Natural killer cell treated with Interleukin-12 subunit alpha and Interleukin-12 subunit beta and Interleukin-15 and Interleukin-18, amount 100 ng/mL, for 72 hours (primary cell): ENCODE data around the gene ZNF407. TPM values are rescaled to one million over a fixed set of nuclear protein-coding genes. Genes with fewer than 3 reads are reported as not detected.

Experiments used
- ATAC-seq, 2 donors: fragments of 150-1000 bp; cut with Tn5 transposase in 1 of 2; sonication (Bioruptor Pico), chemical (Tn5 transposase) in 1 of 2; 2 replicates each; pipeline ENCODE4 v1.10.0; 2021
- DNase-seq: peaks from one replicate; pipeline ENCODE4 v3.0.0; 2022; ENCODE audit warnings: low spot score
- H3K27ac Mint-ChIP-seq, 2 donors: 1 replicate in 1 of 2; 2 replicates in 1 of 2; pipeline ENCODE4 v1.8.0; 2022; ENCODE audit warnings: mixed read lengths in 2 of 2, mild to moderate bottlenecking in 1 of 2, moderate library complexity in 1 of 2
- H3K27me3 Mint-ChIP-seq, 2 donors: 1 replicate in 1 of 2; 2 replicates in 1 of 2; pipeline ENCODE4 v1.8.0; 2022; ENCODE audit warnings: mixed read lengths in 2 of 2
- H3K36me3 Mint-ChIP-seq: one replicate; pipeline ENCODE4 v1.8.0; 2022; ENCODE audit warnings: mixed read lengths
- H3K4me1 Mint-ChIP-seq, 2 donors: 1 replicate in 1 of 2; 2 replicates in 1 of 2; pipeline ENCODE4 v1.8.0; 2022; ENCODE audit warnings: low read depth in 2 of 2, mixed read lengths in 2 of 2, mild to moderate bottlenecking in 1 of 2
- H3K4me3 Mint-ChIP-seq: one replicate; pipeline ENCODE4 v1.8.0; 2022; ENCODE audit warnings: mixed read lengths
- H3K9me3 Mint-ChIP-seq: 2 replicates; pipeline ENCODE4 v1.8.0; 2022; ENCODE audit warnings: mixed read lengths
- total RNA-seq, 2 donors: library from RNA; stranded (reverse); gene quantifications; one replicate each; pipeline ENCODE4 v1.2.3, GENCODE V29; 2022

The ZNF407 gene
- total RNA-seq, 2 donors from 2014 or later = 21.9 to 44.6 TPM

- peaks cover 0 to 8% of the 10 kb centered on the region in 2 donors for H3K27me3 Mint-ChIP-seq
- DNase-seq (no peak), ATAC-seq (peak in 1 of 2 donors; percentile 25)
- H3K4me1 Mint-ChIP-seq = no peaks in the 10 kb centered on the region
- no peaks in the 10 kb centered on the region for H3K36me3 Mint-ChIP-seq
- H3K4me3 Mint-ChIP-seq = no peak overlapping the region
- H3K27ac Mint-ChIP-seq = no peak overlapping the region
- no peaks in the 10 kb centered on the region for H3K9me3 Mint-ChIP-seq
Observed at GRCh38 chr18:75107196-75107930, 509.7 kb downstream of the ZNF407 start.

GRCh38 chr18:75107931-75108276 lies 510.2 kb downstream of the ZNF407 start:
- peaks cover 0 to 8% of the 10 kb centered on the region in 2 donors for H3K27me3 Mint-ChIP-seq
- DNase-seq = no peak
- no peaks in the 10 kb centered on the region for H3K36me3 Mint-ChIP-seq
- ATAC-seq = no peak
- H3K27ac Mint-ChIP-seq = no peak overlapping the region
- H3K4me3 Mint-ChIP-seq = no peak overlapping the region
- H3K9me3 Mint-ChIP-seq = no peaks in the 10 kb centered on the region
- H3K4me1 Mint-ChIP-seq = no peaks in the 10 kb centered on the region

GRCh38 chr18:75108579-75109318 lies 511.1 kb downstream of the ZNF407 start:
- H3K27ac Mint-ChIP-seq = no peak overlapping the region
- no peak overlapping the region for H3K4me3 Mint-ChIP-seq
- no peaks in the 10 kb centered on the region for H3K36me3 Mint-ChIP-seq
- H3K4me1 Mint-ChIP-seq = no peaks in the 10 kb centered on the region
- H3K9me3 Mint-ChIP-seq = no peaks in the 10 kb centered on the region
- peaks cover 0 to 8% of the 10 kb centered on the region in 2 donors for H3K27me3 Mint-ChIP-seq
- no peak for DNase-seq
- ATAC-seq = no peak

- peaks cover 0 to 8% of the 10 kb centered on the region in 2 donors for H3K27me3 Mint-ChIP-seq
- no peak for DNase-seq
- no peaks in the 10 kb centered on the region for H3K9me3 Mint-ChIP-seq
- H3K4me1 Mint-ChIP-seq = no peaks in the 10 kb centered on the region
- no peak overlapping the region for H3K27ac Mint-ChIP-seq
- H3K36me3 Mint-ChIP-seq = no peaks in the 10 kb centered on the region
- no peak overlapping the region for H3K4me3 Mint-ChIP-seq
- no peak for ATAC-seq
Observed at GRCh38 chr18:75109319-75109691, 511.6 kb downstream of the ZNF407 start.

GRCh38 chr18:75109819-75110218 lies 512.1 kb downstream of the ZNF407 start:
- no peak for DNase-seq
- ATAC-seq = no peak
- no peaks in the 10 kb centered on the region for H3K36me3 Mint-ChIP-seq
- H3K4me1 Mint-ChIP-seq = no peaks in the 10 kb centered on the region
- H3K4me3 Mint-ChIP-seq = no peak overlapping the region
- H3K27me3 Mint-ChIP-seq = peaks cover 0 to 8% of the 10 kb centered on the region in 2 donors
- H3K27ac Mint-ChIP-seq = no peak overlapping the region
- H3K9me3 Mint-ChIP-seq = no peaks in the 10 kb centered on the region

GRCh38 chr18:75110311-75110710 lies 512.6 kb downstream of the ZNF407 start:
- ATAC-seq (no peak), DNase-seq (no peak)
- peaks cover 0 to 3% of the 10 kb centered on the region in 2 donors for H3K4me1 Mint-ChIP-seq
- H3K4me3 Mint-ChIP-seq = no peak overlapping the region
- no peak overlapping the region for H3K27ac Mint-ChIP-seq
- H3K27me3 Mint-ChIP-seq = peaks cover 0 to 6% of the 10 kb centered on the region in 2 donors
- H3K9me3 Mint-ChIP-seq = no peaks in the 10 kb centered on the region
- no peaks in the 10 kb centered on the region for H3K36me3 Mint-ChIP-seq

GRCh38 chr18:75110846-75111415 lies 513.3 kb downstream of the ZNF407 start:
- DNase-seq (no peak), ATAC-seq (no peak)
- Mint-ChIP-seq H3K27ac (no peak overlapping the region), H3K4me1 (peaks cover 0 to 3% of the 10 kb centered on the region in 2 donors), H3K36me3 (no peaks in the 10 kb centered on the region), H3K4me3 (no peak overlapping the region), H3K27me3 (peaks cover 0 to 9% of the 10 kb centered on the region in 2 donors), H3K9me3 (no peaks in the 10 kb centered on the region)

- Mint-ChIP-seq H3K27me3 (peaks cover 0 to 9% of the 10 kb centered on the region in 2 donors), H3K4me3 (no peak overlapping the region), H3K27ac (no peak overlapping the region), H3K4me1 (peaks cover 0 to 3% of the 10 kb centered on the region in 2 donors), H3K36me3 (no peaks in the 10 kb centered on the region), H3K9me3 (no peaks in the 10 kb centered on the region)
- ATAC-seq = no peak
- no peak for DNase-seq
Observed at GRCh38 chr18:75111760-75112159, 514.1 kb downstream of the ZNF407 start.

GRCh38 chr18:75112186-75113096 lies 514.8 kb downstream of the ZNF407 start:
- no peak overlapping the region for H3K27ac Mint-ChIP-seq
- DNase-seq (no peak), ATAC-seq (no peak)
- no peaks in the 10 kb centered on the region for H3K36me3 Mint-ChIP-seq
- H3K4me3 Mint-ChIP-seq = no peak overlapping the region
- peaks cover 0 to 11% of the 10 kb centered on the region in 2 donors for H3K27me3 Mint-ChIP-seq
- H3K9me3 Mint-ChIP-seq = no peaks in the 10 kb centered on the region
- peaks cover 0 to 3% of the 10 kb centered on the region in 2 donors for H3K4me1 Mint-ChIP-seq

GRCh38 chr18:75113455-75113854 lies 515.8 kb downstream of the ZNF407 start:
- peak in 1 of 2 donors; percentile 11 for ATAC-seq
- Mint-ChIP-seq H3K27me3 (peaks cover 0 to 6% of the 10 kb centered on the region in 2 donors), H3K4me1 (peaks cover 0 to 3% of the 10 kb centered on the region in 2 donors), H3K4me3 (no peak overlapping the region), H3K9me3 (no peaks in the 10 kb centered on the region), H3K27ac (no peak overlapping the region), H3K36me3 (no peaks in the 10 kb centered on the region)
- no peak for DNase-seq

- ATAC-seq = no peak
- Mint-ChIP-seq H3K9me3 (no peaks in the 10 kb centered on the region), H3K36me3 (no peaks in the 10 kb centered on the region), H3K4me1 (peaks cover 0 to 3% of the 10 kb centered on the region in 2 donors), H3K27ac (no peak overlapping the region), H3K4me3 (no peak overlapping the region), H3K27me3 (peaks cover 0 to 6% of the 10 kb centered on the region in 2 donors)
- no peak for DNase-seq
Observed at GRCh38 chr18:75114231-75114764, 516.6 kb downstream of the ZNF407 start.
